Measurements from ENCODE around the gene ACAT1.
A peak's percentile ranks its signal among the peaks of the same experiment; 100 is the strongest.
"Not testable (repeated sequence)": the region's sequence is repeated elsewhere in the genome, so short reads cannot be mapped to it uniquely, and the experiment has no call there.

Gene ACAT1

DNA sequence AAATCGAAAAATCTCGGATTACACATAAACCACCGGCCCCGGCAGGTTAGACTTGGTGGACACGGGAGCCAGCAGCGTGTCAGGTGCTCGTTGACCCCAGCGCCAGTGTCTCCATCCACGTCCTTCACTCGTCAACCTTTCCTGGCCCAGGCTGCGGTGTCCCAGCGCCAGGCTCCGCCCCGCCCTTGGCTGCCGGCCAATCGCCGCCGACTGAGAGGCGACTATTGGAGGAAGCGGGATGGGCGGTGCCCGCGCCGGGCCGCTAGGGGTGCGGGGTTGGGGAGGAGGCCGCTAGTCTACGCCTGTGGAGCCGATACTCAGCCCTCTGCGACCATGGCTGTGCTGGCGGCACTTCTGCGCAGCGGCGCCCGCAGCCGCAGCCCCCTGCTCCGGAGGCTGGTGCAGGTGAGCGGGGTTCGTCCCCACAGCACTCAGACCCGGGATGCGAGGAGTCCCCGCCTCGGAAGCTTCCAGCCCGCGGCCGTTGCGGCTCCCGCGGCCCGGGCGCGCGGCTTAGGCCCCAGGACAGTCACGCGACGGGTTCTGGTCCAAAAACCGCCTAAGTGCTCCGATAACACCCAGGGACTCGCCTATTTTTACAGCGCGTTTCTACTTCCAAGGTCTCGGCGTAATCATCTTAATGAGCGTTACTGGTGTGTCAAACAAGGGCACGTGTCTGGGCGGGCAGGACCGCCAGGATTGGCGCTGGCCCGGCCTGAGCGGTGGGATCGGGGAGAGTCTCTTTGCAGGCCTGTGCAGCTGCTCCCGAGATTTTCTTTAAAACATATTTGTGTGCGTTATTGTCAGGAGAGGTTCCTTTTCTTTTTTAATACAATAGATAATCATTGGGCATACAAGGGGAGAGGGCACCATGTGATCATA is at the start of gene ACAT1:
Gene ACAT1, plus strand, starts transcription at position 294 of the 882 bp plus-strand sequence. Its CDS starts 40 bp downstream, at position 334.
- peak; percentile 97 for DNase-seq

DNA sequence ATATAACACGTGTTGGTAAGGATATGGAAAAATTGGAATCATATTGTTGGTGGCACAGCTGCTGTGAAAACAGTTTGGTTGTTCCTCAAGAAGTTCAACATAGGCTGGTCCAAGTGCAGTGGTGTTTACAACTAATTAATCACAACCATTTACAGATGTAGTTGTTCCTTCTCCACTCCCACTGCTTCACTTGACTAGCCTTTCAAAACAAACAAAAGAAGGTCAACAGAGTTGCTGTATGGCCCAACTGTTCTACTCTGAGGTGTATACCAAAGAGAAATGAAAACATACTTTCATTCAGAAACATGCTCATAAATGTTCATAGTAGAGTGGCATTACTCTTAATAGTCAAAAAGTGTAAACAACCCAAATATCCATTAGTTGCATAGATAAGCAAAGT is 36.6 kb upstream of the ACAT1 start:
- DNase-seq: peak; percentile 32

DNA sequence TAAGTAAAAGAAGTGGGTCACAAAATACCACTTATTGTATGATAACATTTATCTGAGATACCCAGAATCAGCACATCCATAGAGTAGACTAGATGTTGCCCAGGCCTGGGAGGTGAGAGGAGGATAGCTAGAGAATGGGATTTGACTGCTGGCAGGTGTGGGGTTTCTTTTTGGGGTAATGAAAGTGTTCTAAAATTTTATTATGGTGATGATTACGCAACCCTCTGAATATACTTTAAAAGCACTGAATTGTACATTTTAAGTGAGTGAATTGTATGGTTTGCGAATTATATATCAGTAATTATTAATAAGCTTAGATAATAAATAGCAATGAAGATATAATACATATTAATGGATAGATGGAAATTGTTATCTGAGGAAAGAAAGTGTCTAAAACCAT is 35.7 kb upstream of the ACAT1 start:
- DNase-seq: no peak

DNA sequence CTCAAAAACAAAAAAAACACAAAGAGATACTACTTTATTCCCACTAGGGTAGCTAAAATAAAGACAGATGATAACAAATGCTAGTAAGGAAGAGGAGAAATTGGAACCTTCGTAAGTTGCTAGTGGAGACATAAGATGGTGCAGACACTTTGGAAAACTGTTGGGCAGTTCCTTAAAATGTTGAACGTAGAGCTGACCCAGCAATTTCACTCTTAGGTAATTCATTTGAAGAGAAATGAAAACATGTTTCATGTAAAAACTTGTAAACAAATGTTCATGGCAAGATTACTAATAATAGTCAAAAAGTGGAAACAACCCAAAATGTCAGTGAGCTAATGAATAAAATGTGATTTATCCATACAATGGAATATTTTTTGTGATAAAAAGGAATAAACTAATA is 29.2 kb upstream of the ACAT1 start:
- no peak for DNase-seq

DNA sequence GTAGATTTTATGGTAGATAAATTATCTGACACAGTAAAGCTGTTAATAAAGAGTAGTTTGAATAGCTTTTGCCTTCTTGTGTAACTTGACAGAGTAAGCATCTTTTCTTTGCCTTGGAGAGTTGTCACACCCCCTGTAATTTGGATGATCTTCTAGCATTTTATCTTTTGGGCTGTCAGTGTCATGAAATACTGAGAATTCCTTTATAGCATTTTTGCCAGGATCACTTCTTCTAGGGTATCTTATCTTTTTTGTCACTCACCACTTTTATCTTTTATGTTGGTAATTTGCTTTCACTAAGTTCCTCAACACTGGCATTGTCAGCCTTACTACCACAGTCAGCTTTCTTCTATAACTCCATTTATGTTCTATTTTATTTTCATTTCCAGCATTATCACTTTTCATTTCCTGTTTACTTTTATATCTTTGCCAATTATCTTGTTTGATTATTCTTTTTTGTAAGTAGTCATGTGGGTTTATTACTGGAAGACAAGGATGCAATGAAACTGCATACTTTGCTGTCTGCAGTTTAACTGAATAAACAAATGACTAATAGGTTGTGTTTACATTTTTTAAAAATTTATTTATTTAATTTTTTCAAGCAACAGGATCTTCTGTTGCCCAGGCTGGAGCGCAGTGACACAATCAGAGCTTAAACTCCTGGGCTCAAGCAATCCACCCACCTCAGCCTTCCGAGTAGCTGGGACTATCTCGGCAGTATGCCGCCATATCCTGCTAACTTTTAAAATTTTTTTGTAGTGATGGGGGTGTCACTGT is 28.1 kb upstream of the ACAT1 start:
- DNase-seq: no peak

DNA sequence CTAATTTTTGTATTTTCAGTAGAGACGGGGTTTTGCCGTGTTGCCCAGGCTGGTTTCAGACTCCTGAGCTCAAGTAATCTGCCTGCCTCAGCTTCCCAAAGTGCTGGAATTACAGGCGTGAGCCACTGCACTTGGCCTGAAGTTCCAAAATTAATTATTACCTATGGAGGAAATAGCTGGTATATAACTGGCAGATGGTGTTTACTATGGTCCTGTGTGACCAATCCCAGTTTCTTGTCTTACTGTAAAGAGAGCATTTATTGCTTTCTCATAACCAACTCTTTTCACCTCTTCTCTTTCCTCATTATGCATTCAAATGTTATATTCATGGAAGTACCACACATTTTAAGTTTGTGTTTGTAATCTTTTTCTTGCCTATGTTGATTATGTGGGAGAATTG is 24.2 kb upstream of the ACAT1 start:
- DNase-seq: no peak

DNA sequence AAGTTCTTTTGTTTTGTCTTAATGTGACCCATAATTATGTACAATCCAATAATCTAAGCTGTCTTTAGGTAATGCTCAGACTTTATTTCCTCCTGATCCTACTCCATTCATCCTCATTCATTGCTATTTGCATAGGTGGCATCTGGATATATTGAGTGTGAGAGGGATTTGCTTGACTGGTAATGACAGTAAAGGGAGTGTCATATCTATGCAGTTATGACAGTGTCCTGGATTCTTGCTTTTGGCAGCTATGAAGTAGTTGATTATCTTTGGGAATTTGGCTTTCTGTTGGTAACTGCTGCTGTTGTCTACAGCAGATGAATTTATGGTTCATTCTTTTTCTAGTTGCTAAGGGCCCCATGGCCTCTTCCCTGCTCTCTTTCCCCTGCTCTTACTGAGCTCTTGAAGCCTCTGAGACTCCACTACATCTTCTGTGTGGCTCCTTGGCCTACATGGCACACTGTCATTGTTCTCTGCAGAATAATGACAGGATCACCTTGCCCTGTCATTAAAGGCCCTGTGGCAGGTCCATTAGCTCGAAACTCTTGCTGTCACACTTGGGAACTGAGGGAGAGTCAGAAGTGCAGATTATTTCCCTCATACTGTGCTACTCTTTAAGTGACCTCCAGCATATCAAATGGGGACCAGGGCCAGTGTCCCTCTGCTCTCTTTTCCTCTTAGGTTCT is 20.1 kb upstream of the ACAT1 start:
- DNase-seq: peak; percentile 38

DNA sequence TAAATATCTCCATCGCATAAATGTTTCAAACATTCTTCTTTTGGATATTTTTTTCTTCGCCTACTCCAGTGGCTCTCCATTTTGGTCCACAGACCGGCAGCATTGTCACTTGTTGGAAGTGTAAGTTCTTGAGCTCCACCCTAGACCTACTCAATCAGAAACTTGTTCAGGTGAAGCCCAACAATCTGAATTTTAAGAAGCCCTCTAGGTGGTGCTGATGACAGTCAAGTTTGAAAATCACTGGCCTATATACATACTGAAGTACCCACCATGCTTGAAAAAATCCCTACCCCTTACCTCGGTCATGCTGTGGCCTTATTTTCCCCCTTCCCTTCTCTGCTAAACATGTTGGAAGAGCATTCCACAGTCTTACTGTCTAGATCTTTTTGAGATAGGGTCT is 10.2 kb upstream of the ACAT1 start:
- DNase-seq: no peak

DNA sequence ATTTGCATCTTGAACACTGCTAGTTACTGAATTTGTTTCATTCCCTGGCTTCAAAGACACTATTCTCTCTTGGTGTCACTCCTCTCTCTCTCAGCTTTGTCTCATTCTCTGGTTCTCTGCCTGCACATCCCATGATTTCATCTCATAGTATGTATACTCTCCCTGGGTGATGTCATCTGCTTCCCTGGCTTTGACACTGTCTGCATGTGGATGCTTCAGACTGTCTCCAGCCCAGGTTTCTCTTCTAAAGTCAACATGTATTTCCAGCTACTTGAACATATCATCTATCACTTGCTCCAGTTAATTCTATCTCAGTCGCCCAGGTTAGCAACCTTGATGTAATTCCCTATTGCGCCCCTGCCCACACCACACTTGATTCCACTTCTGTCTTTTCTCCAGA is 9.3 kb upstream of the ACAT1 start:
- no peak for DNase-seq

DNA sequence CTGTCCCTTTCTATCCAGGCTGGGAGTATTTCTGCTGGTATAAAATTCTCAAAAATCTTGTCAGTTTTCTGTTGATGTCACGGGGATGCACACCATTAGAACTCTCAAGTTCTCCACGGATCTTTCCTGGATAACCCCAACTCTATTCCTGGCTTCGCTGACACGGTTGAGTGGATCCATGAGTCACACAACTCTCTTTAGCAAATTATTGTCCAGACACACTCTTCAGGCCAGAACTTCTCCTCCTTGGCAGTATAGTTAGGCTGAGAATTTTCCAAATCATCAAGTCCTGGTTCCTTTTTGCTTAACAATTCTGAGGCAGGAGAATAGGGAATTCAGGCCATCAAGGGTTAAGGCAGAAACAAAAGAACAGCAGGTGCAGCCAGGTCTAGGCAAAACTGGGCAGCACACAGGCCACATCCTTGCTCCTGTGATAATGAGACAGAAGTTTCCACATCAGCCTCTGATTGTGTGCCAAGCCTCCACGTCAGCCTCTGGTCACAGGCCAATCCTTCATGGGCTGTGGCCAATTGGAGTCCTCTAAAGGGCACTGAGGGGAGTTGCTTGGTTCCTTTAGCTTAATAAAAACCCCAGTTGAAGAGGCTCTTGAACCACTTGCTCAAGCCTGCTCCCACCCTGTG is 5.7 kb upstream of the ACAT1 start:
- peak; percentile 78 for DNase-seq

DNA sequence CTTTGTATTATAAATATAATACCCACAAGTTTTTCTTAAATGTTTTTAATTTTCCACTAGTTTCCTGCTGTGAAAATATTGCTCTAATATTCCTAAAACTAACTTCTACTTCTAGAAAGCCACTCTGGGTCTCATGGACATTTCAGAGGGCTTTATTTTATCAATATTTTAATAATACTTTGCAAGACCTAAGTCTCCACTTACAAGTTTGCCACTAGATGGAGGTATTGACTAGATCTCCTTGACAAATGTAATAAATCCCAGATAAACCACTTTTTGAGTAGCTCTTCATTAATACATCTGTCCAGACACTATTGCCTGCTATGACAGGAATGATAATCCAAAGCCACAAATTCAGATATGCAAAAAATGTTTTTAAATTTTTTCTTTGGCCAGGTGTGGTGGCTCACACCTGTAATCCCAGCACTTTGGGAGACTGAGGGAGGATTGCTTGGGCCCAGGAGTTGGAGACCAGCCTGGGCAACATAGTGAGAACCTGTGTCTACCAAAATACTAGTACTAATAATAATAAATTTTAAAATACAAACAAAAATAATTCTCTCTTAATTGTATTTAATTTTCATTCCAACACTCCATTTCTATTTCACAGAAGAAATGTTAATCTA is 3.5 kb upstream of the ACAT1 start:
- peak; percentile 79 for DNase-seq

DNA sequence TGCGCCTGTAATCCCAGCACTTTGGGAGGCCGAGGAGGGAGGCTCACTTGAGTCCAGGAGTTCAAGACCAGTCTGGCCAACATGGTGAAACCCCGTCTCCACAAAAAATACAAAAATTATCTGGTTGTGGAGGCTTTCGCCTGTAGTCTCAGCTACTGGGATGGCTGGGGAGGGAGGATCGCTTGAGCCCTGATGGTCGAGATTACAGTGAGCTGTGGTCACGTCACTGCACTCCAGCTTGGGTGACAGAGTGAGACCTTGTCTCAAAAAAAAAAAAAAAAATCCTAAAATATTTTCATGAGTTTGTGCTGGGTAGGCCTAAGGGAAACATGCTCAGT is 462 bp upstream of the ACAT1 start:
- not testable (repeated sequence) for DNase-seq

DNA sequence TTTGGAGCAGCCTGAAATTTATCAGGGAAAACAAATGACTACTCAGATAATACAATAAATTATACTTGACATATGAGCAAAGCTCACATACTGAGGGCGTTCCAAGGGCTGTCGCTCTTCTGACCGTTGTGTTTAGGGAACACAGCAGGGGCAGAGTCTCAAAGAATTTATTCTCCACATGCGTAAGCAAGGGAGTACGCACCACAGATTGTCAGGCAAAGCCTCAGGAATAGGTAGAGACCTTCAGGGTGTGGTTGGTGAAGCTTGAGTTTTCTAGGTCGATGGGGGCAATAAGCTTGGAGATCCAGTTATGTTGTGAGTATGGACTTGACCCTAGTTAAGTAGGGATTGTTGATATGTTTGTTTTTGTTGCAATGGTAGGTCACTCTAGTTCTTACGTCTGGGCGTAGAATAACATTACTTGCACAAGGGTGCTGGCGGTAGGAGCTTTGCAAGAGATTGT is 830 bp downstream of the ACAT1 start:
- peak; percentile 95 for DNase-seq

DNA sequence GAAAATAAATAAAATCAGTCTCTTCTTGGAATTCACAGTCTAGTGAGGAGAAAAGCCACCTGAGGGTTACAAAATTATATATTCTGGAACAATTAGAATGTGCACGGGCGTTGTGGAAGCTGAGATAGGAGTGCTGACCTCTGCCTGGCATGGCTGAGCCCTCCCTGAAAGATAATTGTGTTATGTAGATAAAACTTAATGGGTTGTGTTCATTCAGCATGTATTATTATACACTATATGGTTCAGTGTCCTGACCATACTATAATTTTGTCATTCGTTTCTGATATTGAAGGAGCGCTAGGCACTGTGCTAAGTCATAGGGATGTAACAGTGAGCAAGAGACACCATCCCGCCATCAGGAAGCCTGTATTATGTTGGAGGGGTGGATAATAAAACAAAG is 3.7 kb downstream of the ACAT1 start:
- peak; percentile 90 for DNase-seq

DNA sequence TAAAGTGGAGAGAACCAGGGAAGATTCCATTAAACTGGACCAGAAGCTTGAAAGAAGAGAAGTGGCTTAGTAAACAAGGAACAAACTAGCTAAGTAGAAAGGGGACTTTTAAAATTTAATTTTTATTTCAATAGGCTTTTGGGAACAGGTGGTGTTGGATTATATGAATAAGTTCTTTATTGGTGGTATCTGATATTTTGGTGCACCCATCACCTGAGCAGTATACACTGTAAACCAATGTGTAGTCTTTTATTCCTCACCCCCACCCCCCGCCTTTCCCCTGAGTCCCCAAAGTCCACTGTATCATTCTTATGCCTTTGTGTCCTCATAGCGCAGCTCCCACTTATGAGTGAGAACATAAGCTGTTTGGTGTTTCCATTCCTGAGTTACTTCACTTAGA is 7.4 kb downstream of the ACAT1 start:
- DNase-seq: no peak

DNA sequence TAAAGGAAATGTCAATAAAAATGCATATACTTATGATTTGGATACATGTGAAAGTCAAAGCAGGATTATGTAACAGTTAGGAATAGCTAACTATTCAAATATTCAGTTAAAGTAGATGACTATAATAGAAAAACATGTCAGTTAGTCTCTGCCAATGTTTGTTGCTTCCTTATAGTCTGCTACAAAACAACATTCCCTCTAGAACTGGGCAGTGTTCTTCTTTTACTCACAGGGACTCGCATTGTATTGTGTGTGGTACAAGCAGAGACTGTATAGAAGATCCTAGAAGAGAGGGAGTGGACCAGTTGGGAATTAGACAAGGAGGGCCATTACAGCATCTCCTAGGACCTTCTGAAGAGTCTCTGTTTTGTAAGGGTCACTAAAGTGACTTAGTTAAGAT is 10.6 kb downstream of the ACAT1 start:
- no peak for DNase-seq

DNA sequence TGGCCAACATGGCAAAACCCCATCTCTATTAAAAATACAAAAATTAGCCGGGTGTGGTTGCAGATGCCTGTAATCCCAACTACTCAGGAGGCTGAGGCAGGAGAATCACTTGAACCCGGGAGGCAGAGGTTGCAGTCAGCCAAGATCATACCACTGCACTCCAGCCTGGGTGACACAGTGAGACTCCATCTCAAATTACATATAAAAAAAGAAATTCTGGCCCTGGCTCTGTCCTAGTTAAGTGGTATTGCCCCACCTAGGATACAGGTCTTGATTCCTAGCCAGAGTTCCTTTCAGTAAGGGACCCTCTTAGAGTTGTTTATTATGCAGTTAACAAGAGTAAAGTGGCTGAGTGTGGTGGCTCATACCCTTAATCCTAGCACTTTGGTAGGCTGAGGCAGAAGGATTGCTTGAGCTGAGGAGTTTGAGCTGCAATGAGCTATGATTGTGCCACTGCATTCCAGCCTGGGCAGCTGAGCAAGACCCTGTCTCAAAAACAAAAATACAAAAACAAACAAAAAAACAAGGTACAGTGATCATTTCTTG is 11.7 kb downstream of the ACAT1 start:
- DNase-seq: not testable (repeated sequence)

DNA sequence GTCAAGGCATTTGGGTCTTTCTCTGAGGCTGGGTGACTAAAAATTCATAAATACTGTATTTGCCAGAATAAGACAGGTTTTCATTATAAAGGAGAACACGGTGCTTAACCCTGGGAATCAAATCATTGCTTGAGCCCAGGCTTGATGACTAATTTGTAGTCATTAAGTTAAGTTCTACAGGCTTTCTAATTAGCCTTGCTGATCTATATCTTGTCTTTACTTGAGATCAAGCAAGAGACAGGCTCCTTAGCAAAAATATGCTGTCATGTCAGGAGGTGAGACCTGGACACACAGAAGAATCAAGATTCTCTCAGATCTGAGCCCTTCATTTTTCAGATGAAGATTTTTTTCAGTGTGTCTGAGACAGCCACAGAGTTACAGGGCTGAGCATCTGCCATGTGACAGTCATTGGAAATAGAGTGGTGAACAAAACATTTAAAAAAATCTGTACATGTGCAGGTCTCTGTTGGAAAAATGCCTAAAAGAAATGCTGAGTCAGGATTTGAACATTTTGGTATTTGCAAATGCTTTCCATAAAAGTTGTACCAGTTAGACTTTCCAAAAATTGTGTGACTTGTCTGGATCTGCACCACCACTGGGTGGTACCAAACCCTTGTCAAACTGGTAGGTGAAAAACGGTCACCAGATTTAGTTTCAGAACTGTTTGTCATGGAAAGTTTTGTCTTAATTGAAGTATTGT is 14.6 kb downstream of the ACAT1 start:
- peak; percentile 12 for DNase-seq

DNA sequence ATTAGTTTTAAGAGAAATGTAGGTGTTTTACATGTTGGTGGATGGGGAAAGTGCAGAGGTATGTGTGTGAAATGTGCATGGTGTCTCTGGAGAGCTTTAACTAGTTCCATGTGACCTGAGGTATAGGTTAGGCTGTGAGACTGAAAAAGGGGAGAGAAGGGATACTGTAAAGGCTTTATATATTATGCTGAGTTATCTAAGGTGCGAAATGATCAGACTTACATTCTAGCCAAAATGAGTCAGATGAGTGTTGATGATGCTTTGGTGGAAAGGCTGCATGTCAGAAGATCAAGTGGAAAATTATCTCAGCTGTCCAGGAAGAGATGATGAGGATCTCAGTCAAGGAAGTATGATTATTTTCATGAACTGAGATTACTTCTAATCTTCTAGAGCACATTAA is 15.8 kb downstream of the ACAT1 start:
- no peak for DNase-seq

DNA sequence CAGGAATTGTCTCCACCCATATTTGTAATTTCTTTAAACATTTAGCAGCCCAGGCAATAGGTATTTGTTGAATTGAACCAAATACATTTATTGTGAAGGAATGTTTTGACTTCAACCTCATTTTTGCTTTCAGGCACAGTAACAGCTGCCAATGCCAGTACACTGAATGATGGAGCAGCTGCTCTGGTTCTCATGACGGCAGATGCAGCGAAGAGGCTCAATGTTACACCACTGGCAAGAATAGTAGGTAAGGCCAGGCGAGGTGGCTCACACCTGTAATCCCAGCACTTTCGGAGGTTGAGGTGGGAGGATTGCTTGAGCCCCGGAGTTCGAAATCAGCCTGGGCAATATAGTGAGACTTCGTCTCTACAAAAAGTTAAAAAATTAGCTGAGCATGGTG is 20.9 kb downstream of the ACAT1 start:
- DNase-seq: no peak

DNA sequence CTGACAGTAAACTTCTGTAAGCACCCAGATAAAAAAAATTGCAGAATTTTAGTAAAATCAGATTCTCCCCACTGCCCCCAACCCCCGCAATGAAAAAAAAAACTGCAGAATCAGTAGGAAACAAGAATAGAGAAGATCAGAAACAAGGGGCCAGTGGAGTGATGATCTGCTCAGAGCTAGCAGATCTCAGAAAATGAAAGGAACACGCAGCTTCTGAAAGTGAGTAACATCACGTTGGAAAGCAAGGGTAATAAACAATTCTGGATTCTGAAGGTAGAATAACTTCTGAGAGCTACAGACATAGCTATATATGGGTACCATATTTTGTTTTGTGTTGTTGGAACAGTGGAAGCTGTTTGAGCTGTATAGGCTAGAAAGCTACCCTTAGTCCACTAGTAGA is 23.2 kb downstream of the ACAT1 start:
- DNase-seq: no peak

DNA sequence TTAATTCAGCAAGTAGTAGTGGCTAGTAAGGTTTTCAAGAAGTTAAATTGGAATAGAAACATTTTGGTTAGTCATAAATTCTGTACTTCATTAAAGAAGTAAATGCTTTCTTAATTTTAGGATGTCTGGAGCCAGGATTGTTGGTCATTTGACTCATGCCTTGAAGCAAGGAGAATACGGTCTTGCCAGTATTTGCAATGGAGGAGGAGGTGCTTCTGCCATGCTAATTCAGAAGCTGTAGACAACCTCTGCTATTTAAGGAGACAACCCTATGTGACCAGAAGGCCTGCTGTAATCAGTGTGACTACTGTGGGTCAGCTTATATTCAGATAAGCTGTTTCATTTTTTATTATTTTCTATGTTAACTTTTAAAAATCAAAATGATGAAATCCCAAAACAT is 25.8 kb downstream of the ACAT1 start:
- no peak for DNase-seq
